Transverse colon (tissue), 3 donors: ENCODE data around the gene RBFOX1.

Experiments used
- CTCF ChIP-seq, 5 experiments: fragments of 200-600 bp in 3 of 5; fragments of 450-650 bp in 2 of 5; sonication (generic) in 3 of 5; IDR thresholded peaks; 1 replicate in 2 of 5; 2 replicates in 3 of 5; pipeline ENCODE4 v1.5.1; 2016 to 2017; ENCODE audit warnings: antibody characterized with exemption in 5 of 5, inconsistent platforms in 3 of 5, mild to moderate bottlenecking in 2 of 5, moderate library complexity in 1 of 5
- EP300 ChIP-seq: sonication (generic); formaldehyde crosslinking; IDR thresholded peaks from one replicate; pipeline ENCODE4 v1.6.1; 2017; ENCODE audit warnings: antibody characterized with exemption, low read depth
- POLR2A ChIP-seq: fragments of 450-650 bp; IDR thresholded peaks from one replicate; pipeline ENCODE4 v1.6.1; 2016; ENCODE audit warnings: antibody characterized with exemption, mild to moderate bottlenecking, moderate library complexity

- TF ChIP-seq CTCF (IDR thresholded peaks at IDR 0.05) = no peak
- TF ChIP-seq POLR2A = no peak
- TF ChIP-seq EP300 = no peak
Measured at GRCh38 chr16:7512503-7512902, 179.9 kb downstream of the RBFOX1 start.
